ENCODE data around the gene ATOH1.

ATOH1 gene

DNA sequence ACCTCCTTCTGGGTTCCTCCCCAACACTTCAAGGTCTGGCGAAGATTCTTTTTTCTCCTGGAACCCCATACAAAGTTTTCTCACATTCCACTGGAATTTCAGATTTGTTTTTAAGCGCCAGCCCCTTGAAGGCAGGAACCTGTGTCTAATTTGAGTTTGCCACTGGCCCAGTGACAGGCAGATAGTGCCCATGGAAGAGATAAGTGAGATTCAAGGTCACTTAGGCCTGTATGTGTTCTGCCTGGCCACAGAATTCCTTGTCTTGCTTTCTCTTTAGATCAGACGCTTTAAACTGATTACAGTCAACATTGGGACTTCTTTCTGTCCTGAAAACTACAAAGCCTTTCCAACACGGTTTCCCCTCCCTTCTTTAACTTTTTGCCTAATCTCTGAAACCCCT lies 11.2 kb downstream of the ATOH1 start:
- TF ChIP-seq, protein P1, sequence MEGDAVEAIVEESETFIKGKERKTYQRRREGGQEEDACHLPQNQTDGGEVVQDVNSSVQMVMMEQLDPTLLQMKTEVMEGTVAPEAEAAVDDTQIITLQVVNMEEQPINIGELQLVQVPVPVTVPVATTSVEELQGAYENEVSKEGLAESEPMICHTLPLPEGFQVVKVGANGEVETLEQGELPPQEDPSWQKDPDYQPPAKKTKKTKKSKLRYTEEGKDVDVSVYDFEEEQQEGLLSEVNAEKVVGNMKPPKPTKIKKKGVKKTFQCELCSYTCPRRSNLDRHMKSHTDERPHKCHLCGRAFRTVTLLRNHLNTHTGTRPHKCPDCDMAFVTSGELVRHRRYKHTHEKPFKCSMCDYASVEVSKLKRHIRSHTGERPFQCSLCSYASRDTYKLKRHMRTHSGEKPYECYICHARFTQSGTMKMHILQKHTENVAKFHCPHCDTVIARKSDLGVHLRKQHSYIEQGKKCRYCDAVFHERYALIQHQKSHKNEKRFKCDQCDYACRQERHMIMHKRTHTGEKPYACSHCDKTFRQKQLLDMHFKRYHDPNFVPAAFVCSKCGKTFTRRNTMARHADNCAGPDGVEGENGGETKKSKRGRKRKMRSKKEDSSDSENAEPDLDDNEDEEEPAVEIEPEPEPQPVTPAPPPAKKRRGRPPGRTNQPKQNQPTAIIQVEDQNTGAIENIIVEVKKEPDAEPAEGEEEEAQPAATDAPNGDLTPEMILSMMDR (conservative IDR thresholded peaks at IDR 0.05; ENCODE audit: low read length) = no peak
- no peak overlapping the region for H3K4me3 ChIP-seq (ENCODE audit: low read length)
- DNase-seq (ENCODE audit: low read depth) = no peak

DNA sequence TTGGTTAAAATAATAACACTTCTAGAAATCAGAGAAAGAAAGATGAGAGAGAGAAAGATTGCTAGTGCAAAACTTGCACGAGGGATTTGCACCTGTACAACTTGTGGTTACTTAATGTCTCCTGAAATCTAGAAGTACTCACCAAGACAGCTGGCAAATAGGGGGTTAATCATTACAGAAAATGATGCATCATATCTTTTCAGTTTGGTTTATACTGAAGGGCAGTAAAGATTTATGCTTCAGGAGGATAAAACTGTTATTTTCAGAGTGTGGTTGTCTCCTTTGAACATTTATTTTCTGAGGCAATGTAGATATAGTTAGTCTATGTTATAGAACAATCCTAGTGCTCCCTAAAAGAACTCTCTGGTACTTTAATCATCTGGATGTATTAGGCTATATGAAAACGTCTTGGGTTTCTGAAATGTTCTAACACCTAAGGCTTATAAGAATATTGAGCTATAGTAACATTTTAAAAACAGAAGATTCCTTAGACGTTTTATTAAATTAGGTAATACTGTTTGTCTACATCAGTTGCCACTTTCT lies 13.3 kb downstream of the ATOH1 start:
- TF ChIP-seq, protein P1 (conservative IDR thresholded peaks at IDR 0.05; ENCODE audit: low read length) = no peak
- no peak for DNase-seq (ENCODE audit: low read depth)

DNA sequence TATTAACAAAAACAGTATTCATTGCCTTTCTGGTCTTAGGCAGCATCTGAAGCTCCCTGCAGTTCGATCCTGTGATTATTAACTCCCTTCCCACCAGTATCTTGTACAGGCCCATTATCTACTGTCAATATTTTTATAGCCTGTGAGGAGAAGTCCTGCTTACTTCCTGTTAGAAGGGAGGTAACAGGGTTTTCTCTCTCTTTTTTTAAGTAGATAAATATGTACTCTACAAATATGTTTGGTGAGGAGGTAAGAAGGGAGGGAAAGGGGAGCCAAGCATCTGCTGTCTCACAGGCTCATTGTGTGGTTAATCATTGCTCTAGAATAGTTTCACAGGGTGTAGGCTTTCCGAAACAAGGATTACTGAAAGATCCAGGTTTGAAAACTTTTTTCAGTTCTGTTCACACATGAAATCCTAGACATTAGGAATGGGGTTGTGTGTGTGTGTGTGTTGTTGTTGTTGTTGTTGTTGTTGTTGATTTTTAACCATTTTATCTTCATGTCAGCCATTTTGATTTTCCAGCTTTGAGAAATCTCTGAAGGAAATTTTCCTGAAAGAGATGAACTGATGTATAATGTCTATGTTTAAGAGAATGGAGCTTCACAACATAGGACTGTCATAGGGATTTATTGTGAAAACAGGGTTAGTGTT lies 14.2 kb downstream of the ATOH1 start:
- no peak for DNase-seq (ENCODE audit: low read depth)
- TF ChIP-seq, protein P1 (conservative IDR thresholded peaks at IDR 0.05; ENCODE audit: low read length) = no peak
- no peak overlapping the region for H3K4me3 ChIP-seq (ENCODE audit: low read length)

More for the DNA sequence above, 13.3 kb downstream of the ATOH1 start:
- no peak overlapping the region for H3K4me3 ChIP-seq (ENCODE audit: low read length)

DNA sequence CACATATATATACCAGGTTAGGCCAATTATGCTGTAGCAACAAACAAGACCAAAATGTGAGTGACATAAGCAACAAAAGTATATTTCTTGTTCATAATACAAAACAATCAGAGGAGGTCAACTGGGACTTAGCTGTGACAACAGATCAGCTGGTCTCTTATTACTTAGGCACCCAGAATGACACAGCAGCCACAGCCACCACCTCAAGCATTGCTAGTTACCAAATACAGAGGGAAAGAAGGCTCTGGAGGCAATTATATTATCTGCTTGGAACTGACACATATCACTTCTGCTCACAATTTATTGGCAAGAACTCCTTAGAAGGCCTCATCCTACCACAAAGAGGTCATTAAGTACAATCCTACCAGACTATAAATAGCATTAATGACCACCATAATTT lies 15.2 kb downstream of the ATOH1 start:
- TF ChIP-seq, protein P1 (conservative IDR thresholded peaks at IDR 0.05; ENCODE audit: low read length) = no peak
- no peak overlapping the region for H3K4me3 ChIP-seq (ENCODE audit: low read length)
- no peak for DNase-seq (ENCODE audit: low read depth)

DNA sequence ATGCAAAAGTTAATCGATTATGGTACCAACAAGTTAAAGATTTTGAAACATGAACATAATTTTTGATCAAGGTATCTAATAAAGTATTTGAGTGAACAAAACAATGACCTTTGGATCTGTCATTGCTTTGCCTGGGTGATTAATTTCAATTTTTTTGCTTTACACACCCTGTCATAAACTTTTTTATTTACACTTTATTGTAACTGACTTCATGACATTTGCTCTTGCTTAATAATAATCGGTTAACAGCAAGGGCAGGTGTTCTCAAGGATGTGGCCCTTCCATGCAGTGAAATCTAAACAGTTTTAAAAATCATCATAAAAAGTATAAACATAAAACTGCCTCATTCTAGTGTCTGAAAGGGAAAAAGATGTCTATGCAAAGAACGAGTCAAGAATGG lies 24.1 kb downstream of the ATOH1 start:
- no peak overlapping the region for H3K4me3 ChIP-seq (ENCODE audit: low read length)
- no peak for DNase-seq (ENCODE audit: low read depth)
- TF ChIP-seq, protein P1 (conservative IDR thresholded peaks at IDR 0.05; ENCODE audit: low read length) = no peak

DNA sequence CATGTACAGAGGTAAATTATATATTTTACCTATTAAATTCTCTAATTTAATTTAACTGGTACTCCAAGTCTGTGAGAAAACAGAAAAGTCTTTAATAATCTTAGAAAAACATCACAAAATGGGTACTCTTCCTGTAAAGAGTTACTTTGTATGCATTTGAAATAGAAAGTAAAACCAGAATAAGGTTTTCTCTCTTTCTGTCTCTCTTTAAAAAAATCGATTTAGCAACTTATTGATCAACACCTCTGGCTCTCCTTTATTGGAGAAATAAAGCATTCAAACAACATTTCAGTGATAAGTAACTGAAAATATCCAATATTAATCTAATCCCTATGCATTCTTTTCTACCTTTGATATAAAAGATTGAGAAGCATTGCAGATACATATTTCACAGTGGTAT lies 27.4 kb downstream of the ATOH1 start:
- no peak overlapping the region for H3K4me3 ChIP-seq (ENCODE audit: low read length)
- no peak for DNase-seq (ENCODE audit: low read depth)
- TF ChIP-seq, protein P1 (conservative IDR thresholded peaks at IDR 0.05; ENCODE audit: low read length) = no peak

DNA sequence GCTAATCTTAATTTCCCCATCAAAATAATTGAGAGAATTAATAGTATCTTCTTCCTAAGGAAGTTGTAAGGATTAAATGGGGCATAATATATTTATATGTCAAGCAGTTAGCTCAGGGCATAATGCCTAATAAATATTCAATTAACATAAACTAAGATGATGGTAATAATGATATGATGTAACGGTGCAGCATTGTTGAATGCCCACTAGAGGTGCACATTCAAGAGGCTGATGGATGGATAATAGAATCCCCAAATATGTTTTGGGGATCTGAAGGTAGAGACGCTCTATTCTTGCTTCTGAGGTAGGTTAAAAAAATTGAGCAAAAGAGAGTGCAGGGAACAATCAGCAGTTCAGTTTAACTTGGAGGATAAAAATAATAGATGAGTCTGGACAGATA lies 37.1 kb downstream of the ATOH1 start:
- TF ChIP-seq, protein P1 (conservative IDR thresholded peaks at IDR 0.05; ENCODE audit: low read length) = no peak
- no peak overlapping the region for H3K4me3 ChIP-seq (ENCODE audit: low read length)
- DNase-seq (ENCODE audit: low read depth) = no peak
